GM13976 (cell line): ENCODE measurements around the gene WNT3A.
A peak's percentile ranks its signal among the peaks of the same experiment; 100 is the strongest.

Source experiments
- DNase-seq: peaks from one replicate; pipeline ENCODE4 v3.0.0; 2012; ENCODE audit warnings: low spot score
- CTCF ChIP-seq: IDR thresholded peaks from 2 replicates; pipeline ENCODE4 v1.5.1; 2012; ENCODE audit warnings: borderline replicate concordance, mild to moderate bottlenecking; ENCODE audit not compliant: insufficient read depth; ENCODE audit errors: extremely low read depth, missing control alignments, control extremely low read depth
- in situ Hi-C: fragments of 300-500 bp; cut with MboI; formaldehyde crosslinking; loops from one replicate; pipeline ENCODE4 v1.12.0; 2022; ENCODE audit warnings: low sequenced_read_pairs, mixed read lengths, inconsistent platforms; ENCODE audit not compliant: unreplicated experiment

Gene WNT3A

GRCh38 chr1:228020686-228021354 is 14.0 kb downstream of the WNT3A start:
- in situ Hi-C loops, result no loop called here
- DNase-seq, result no peak
- no peak for TF ChIP-seq CTCF

- no peak for TF ChIP-seq CTCF
- DNase-seq, result peak; percentile 20
- in situ Hi-C loops, result no loop called here
These were observed 14.7 kb downstream of the WNT3A start for GRCh38 chr1:228021355-228022030.

GRCh38 chr1:228022571-228023293 is 15.9 kb downstream of the WNT3A start:
- TF ChIP-seq CTCF, result no peak
- no peak for DNase-seq
- in situ Hi-C loops, result no loop called here

GRCh38 chr1:228023294-228023639 is 16.5 kb downstream of the WNT3A start:
- TF ChIP-seq CTCF, result no peak
- in situ Hi-C loops, result no loop called here
- no peak for DNase-seq

- in situ Hi-C loops, result no loop called here
- no peak for TF ChIP-seq CTCF
- no peak for DNase-seq
These were observed 22.5 kb downstream of the WNT3A start for GRCh38 chr1:228029281-228029680.

- in situ Hi-C loops, result no loop called here
- DNase-seq, result no peak
- TF ChIP-seq CTCF, result no peak
These were observed 23.8 kb downstream of the WNT3A start for GRCh38 chr1:228030451-228031201.
